ENCODE results near the gene CHAF1A. TPM values are rescaled to one million over a fixed set of nuclear protein-coding genes. Genes with fewer than 3 reads are reported as not detected.

CHAF1A gene
- total RNA-seq, 8 experiments from 2014 or later, result 2.3 to 36.2 (median 3.1) TPM

DNA sequence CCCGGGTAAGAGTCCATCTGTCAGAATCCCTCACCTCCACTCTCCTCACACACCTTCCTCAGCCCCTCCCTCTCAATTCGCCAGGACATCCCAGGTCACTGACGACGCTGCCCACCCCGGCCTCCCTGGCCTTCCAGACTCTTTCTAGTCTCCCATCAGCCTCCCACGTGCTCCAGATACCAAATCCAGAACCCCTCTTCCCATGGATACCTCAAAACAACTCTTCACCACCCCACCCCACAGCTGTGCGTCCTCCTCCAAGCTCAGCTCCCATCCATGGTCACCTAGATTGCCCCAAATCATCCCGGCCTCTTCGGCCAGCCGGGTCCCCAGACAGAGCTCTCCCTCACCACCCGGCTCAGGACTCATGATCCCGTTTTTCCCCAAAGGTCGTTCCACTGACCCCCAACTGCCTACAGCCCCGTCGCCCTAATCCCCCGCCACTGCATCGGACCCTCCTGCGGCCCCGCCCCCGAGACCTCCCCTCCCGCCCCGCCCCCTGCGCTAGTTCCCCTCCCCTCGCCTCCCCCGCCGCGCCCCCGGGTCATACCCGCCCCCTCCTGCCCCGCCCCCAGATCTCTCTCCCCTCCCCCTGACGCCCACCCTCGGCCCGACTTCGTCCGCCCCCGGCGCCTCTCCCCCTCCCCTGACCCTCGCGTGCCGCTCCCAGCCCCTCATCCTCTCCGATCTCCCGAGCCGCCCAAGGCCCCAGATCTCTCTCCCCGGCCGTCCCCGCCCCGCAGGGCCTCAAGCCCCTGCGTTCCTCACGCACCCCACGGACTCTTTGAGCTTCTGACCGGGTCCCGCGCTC lies 54.6 kb downstream of the CHAF1A start:
- ATAC-seq (replicated peaks in 6 of 8), result peak; percentile 4 to 61 (median 46)
- 0 to 5% (median 0%) methylated on average over 1 to 7 of the region's 53 CpGs; no CpG with 5 or more reads in 4 of the 10 experiments for WGBS, 10 experiments
- Histone ChIP-seq H3K4me3 (peak overlapping the region; percentile 94 to 100 (median 96)), H3K4me1 (replicated peaks in 1 of 2) (peaks cover 19 to 20% of the 10 kb centered on the region in 2 donors), H3K27ac (peak overlapping the region; percentile 99 to 100)
- in situ Hi-C loops (cut with MboI; ENCODE audit: low pct_unique_long_range_greater_than_20kb in 2 of 9, low sequenced_read_pairs in 9 of 9, unreplicated experiment in 9 of 9), result no loop called here

DNA sequence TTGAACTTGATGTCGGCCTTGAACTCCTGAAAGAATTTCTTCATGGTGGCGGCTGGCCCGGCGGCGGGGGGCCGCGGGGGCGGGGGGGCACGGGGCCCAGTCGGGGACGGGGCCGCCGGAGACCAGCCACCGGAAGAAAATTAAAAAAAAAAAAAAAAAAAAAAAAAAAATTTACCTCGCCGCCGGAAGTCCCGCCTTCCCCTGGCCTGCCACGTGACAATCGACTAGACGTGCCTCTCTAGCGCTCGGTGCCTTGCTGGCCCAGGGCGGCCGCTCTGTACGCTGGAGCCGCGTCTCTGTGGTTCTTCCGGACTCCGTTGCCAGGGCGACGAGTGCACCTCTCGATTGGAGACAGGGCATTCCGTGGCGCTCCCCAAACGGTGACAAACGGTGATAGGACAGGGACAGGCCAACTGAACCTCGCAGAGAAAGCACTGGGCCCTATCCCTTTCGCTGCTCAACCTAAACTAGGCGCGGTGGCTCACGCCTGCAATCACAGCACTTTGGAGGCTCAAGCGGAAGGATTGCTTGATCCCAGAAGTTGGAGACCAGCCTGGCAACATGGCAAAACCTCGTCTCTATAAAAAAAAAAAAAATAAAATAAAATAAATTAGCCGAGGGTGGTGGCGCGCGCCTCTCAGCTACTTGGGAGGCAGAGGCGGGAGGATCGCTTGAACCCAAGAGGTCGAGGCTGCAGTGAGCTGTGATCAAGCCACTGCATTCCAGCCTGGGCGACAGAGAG lies 55.4 kb downstream of the CHAF1A start, which contains the start of gene UBXN6:
TSS of gene UBXN6 (minus strand) at position 141 of the 742 bp plus-strand sequence. CDS start at position 44, 97 bp downstream.
- 0 to 55% (median 23%) methylated on average over 1 to 16 of the region's 52 CpGs; no CpG with 5 or more reads in 2 of the 10 experiments for WGBS, 10 experiments
- peak within 1 kb of the TSS; percentile 94 to 100 (median 96) for H3K4me3 ChIP-seq
- peak within 1 kb of the TSS; percentile 99 to 100 for H3K27ac ChIP-seq
- ATAC-seq (replicated peaks in 6 of 8), result peak; percentile 42 to 82 (median 76)
- in situ Hi-C loops (cut with MboI; ENCODE audit: low pct_unique_long_range_greater_than_20kb in 2 of 9, low sequenced_read_pairs in 9 of 9, unreplicated experiment in 9 of 9), result no loop called here
- peaks cover 19 to 20% of the 10 kb centered on the region in 2 donors for H3K4me1 ChIP-seq (replicated peaks in 1 of 2)

DNA sequence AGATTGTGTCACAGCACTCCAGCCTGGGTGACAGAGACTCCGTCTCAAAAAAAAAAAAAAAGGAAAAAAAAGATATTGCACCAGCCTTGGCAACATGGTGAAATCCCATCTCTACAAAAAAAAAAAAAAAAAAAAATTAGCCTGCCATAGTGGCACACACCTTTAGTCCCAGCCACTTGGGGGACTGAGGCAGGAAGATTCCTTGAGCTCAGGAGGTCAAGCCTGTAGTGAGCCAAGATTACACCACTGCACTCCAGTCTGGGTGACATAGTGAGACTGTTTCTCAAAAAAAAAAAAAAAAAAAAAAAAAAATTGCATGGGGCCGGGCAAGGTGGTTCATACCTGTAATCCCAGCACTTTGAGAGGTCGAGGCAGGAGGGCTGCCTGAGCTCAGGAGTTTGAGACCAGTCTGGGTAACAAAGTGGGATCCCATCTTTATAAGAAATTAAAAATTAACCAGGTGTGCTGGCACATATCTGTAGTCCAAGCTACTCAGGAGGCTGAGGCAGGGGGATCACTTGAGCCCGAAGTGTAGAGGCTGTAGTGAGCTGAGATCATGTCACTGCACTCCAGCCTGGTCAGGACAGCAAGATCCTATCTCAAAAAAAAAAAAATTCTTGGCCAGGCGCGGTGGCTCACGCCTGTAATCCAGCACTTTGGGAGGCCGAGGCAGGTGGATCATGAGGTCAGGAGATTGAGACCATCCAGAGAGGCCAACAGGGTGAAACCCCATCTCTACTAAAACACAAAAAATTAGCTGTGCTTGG lies 62.6 kb downstream of the CHAF1A start:
- in situ Hi-C loops (cut with MboI; ENCODE audit: low pct_unique_long_range_greater_than_20kb in 2 of 9, low sequenced_read_pairs in 9 of 9, unreplicated experiment in 9 of 9), result no loop called here
- peak in 1 of 8 experiments; percentile 12 for ATAC-seq (replicated peaks in 6 of 8)
- WGBS, 10 experiments, result 30 to 100% (median 65%) methylated on average over 1 to 7 of the region's 8 CpGs
- Histone ChIP-seq H3K4me1 (replicated peaks in 1 of 2) (no peaks in the 10 kb centered on the region), H3K4me3 (no peak overlapping the region), H3K27ac (no peak overlapping the region)

DNA sequence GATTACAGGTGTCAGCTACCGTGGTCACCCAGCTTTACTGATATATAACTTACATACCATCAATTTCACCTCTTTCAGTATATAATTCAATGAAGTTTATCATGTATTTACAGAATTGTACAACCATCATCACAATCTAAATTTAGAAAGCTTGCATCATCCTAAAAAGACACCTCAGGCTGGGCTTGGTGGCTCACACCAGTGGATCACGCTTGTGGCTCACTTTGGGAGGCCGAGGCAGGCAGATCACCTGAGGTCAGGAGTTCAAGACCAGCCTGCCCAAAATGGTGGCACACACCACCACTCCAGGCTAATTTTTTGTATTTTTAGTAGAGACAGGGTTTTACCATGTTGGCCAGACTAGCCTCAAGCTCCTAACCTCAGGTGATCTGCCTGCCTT lies 65.4 kb downstream of the CHAF1A start:
- Histone ChIP-seq H3K4me1 (replicated peaks in 1 of 2) (peaks cover 2 to 3% of the 10 kb centered on the region in 2 donors), H3K27ac (no peak overlapping the region), H3K4me3 (no peak overlapping the region)
- in situ Hi-C loops (cut with MboI; ENCODE audit: low pct_unique_long_range_greater_than_20kb in 2 of 9, low sequenced_read_pairs in 9 of 9, unreplicated experiment in 9 of 9), result no loop called here
- WGBS, 10 experiments, result 50 to 95% (median 83%) methylated on average over 1 to 3 of the region's 3 CpGs; no CpG with 5 or more reads in 5 of the 10 experiments
- ATAC-seq (replicated peaks in 6 of 8), result no peak

DNA sequence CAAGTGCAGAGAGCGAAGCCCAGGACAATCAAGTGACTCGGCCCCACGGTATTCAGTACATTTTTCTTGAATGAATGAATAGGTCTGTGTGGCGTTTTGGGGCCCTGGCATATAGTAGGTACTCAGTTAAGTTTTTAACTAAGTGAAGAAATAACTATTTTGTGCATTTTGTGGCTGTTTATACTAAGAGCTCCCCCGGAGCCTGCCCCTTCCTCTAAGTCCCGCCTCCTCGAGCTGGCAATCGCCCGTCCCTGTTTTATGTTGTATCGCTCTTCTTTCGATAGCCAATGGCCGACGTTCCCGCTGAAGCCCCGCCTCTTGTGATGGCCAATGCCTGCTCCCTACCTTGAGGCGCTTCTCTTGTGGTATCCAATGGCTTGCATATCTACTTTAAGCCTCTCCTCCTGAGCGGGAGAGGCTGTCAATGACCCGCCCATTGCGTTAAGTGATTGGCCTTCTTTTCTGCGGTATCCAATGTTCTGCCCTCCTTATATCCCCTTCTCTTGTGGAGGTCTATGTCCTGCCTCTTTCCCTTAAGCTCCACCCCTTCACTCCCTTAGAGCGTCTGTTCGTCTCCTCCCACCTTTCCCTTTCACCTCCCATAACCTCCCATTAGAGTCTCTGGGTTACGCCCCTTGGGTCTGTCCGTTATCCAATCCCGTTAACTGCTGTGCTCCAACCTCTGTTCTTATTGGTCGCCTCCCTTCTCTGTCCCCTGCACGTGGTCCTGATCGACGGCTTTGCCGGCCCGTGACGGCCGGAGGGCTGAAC lies 69.1 kb downstream of the CHAF1A start:
- WGBS, 10 experiments, result 0 to 10% (median 0%) methylated on average over 2 to 17 of the region's 33 CpGs; no CpG with 5 or more reads in 1 of the 10 experiments
- Histone ChIP-seq H3K4me1 (replicated peaks in 1 of 2) (peaks cover 9 to 12% of the 10 kb centered on the region in 2 donors), H3K4me3 (peak overlapping the region; percentile 48 to 59 (median 52)), H3K27ac (peak overlapping the region; percentile 77 to 82)
- peak; percentile 86 to 91 (median 89) for ATAC-seq (replicated peaks in 6 of 8)
- in situ Hi-C loops (cut with MboI; ENCODE audit: low pct_unique_long_range_greater_than_20kb in 2 of 9, low sequenced_read_pairs in 9 of 9, unreplicated experiment in 9 of 9), result no loop called here

DNA sequence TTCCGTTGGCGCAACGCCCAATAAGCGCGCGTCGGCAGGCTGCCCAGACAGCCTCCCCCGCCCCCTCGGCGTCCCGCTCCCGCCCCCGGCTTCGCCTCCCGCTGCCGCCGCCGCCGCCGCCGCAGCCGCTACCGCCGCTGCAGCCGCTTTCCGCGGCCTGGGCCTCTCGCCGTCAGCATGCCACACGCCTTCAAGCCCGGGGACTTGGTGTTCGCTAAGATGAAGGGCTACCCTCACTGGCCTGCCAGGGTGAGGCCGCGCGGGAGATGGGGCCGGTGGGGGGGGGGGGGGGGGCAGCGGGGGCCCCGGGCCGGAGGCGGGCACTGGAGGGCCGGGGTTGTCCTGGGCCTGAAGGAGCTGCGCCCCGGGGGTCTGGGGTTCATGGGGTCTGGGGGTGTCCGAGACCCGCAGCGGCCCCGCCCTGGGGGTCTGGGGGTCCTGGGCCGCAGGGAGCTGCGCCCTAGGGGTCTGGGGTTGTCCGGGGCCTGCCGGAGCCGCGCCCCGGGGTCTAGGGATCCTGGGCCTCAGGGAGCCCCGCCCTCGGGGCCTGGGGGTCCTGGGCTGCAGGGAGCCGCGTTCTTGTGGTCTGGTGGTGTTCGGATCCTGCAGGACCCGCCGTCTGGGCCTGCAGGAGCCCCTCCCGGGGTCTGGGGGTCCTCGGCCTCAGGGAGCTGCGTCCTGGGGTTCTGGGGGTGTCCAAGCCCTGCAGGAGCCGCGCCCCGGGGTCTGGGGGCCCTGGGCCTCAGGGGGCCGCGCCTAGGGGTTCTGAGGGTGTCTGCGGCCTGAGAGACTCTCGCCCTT lies 69.9 kb downstream of the CHAF1A start, which contains the start of gene HDGFL2:
TSS of gene HDGFL2 (plus strand) at position 124 of the 801 bp plus-strand sequence. CDS start at position 178, 54 bp downstream.
- no peak for ATAC-seq (replicated peaks in 6 of 8)
- in situ Hi-C loops (cut with MboI; ENCODE audit: low pct_unique_long_range_greater_than_20kb in 2 of 9, low sequenced_read_pairs in 9 of 9, unreplicated experiment in 9 of 9), result no loop called here
- H3K4me3 ChIP-seq, result peak within 1 kb of the TSS; percentile 48 to 59 (median 52)
- WGBS, 10 experiments, result 0% methylated on average over 2 of the region's 71 CpGs; no CpG with 5 or more reads in 9 of the 10 experiments
- peaks cover 9 to 12% of the 10 kb centered on the region in 2 donors for H3K4me1 ChIP-seq (replicated peaks in 1 of 2)
- peak within 1 kb of the TSS; percentile 77 to 82 for H3K27ac ChIP-seq

DNA sequence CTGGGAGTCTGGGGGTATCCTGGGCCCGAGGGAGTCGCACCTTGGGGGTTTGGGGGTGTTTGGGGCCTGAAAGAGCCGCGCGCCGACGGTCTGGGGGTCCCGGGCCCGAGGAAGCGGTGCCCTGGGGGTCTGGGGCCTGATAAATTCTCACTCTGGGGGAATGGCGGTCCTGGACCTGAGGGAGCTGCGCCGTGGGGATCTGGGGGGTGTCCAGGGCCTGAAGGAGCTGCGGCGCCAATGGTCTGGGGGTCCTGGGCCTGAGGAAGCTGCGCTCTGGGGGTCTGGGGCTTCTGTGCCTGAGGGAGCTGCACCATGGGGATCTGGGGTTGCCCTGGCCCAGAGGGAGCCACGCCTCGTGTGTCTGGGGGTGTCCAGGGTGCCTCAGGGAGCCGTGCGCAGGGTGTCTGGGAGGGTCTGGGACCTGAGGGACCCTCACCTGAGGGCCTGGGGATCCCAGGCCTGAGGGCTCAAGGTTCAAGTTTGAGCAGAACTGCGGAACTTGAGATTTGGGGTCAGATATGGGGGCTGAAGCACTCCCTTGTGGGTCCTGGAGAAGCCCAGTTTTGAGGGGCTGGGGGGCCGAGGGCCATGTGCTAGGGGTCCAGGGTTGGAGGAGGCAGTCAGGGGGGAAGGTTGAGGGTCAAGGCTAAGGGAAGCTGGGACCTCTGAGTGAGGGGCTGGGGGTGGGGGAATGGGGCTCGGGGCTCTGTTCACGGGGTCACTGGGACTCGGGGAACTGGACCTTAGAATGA lies 70.7 kb downstream of the CHAF1A start:
- Histone ChIP-seq H3K4me1 (replicated peaks in 1 of 2) (peaks cover 9 to 12% of the 10 kb centered on the region in 2 donors), H3K4me3 (peak overlapping the region; percentile 46 to 59 (median 52)), H3K27ac (peak overlapping the region in 1 of 2 donors; percentile 23)
- ATAC-seq (replicated peaks in 6 of 8), result no peak
- in situ Hi-C loops (cut with MboI; ENCODE audit: low pct_unique_long_range_greater_than_20kb in 2 of 9, low sequenced_read_pairs in 9 of 9, unreplicated experiment in 9 of 9), result no loop called here
- 0% methylated on average over 1 of the region's 25 CpGs; no CpG with 5 or more reads in 9 of the 10 experiments for WGBS, 10 experiments

DNA sequence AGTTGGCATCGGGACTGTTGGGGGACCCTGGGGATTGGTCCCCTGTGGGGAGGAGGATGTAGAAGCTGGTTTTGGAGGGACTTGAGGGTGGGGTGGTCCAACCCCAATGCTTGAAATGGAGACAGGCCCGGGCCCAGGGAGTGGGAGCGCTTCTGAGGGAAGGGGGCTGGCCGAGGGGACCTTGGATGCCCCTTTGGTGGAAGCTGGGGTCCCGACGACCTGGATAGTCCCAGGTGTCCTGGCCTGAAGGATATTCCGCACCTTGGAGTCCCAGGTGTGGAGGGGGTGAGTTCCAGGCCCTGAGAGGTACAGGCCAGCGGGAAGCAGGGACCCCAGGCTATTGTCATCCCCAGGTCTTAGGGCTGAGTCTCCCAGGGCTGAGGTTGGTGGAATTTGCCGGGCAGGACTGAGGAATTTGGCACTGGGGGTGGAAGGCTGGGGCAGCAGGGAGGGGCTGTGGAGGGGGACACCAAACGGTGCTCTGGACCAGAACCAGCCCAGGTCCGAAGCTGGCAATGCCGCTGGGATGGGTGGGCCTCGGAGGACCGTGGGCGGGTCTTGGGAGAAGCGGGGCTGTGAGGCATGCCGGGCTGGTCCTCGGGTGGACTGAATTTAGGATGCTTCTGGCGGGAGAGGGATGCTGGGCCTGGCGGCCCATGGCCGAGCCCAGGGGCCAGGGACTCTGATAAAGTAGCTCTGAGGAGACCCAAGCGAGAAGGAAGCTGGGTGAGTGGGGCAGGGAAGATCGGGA lies 71.5 kb downstream of the CHAF1A start:
- in situ Hi-C loops (cut with MboI; ENCODE audit: low pct_unique_long_range_greater_than_20kb in 2 of 9, low sequenced_read_pairs in 9 of 9, unreplicated experiment in 9 of 9), result no loop called here
- Histone ChIP-seq H3K4me1 (replicated peaks in 1 of 2) (peaks cover 9 to 12% of the 10 kb centered on the region in 2 donors), H3K27ac (peak overlapping the region; percentile 55 to 69), H3K4me3 (peak overlapping the region; percentile 46 to 59 (median 52))
- WGBS, 10 experiments, result 0% methylated on average over 3 of the region's 23 CpGs; no CpG with 5 or more reads in 9 of the 10 experiments
- ATAC-seq (replicated peaks in 6 of 8), result no peak

DNA sequence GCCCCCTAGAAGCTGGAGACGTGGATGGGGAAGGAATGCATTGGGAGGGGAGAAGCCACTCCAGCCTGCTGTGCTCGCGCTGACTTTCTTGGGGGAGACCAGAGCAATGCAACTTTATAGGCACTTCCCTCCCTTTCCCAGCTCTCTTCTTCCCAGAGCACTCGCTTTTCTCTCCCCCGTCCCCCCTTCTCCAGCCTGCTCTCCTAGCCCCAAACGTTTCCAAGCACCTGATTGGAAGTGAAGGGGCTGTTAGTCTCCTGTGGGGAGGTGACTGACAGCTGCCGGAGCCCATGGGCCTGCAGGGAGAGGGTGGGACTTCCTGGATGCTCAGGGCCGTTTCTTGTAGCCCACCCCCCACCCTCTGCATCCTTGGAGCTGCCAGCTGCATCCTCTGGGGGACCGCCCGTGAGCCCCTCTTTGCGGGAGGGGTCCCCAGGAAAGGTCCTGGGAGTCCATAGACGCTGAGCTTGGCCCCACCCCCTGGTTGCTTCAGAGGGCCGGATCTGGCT lies 72.1 kb downstream of the CHAF1A start:
- peak in 6 of 8 experiments; percentile 6 to 45 (median 43) for ATAC-seq (replicated peaks in 6 of 8)
- peak overlapping the region; percentile 60 to 69 for H3K27ac ChIP-seq
- in situ Hi-C loops (cut with MboI; ENCODE audit: low pct_unique_long_range_greater_than_20kb in 2 of 9, low sequenced_read_pairs in 9 of 9, unreplicated experiment in 9 of 9), result no loop called here
- WGBS, 10 experiments, result 0 to 60% (median 0%) methylated on average over 1 to 3 of the region's 13 CpGs; no CpG with 5 or more reads in 7 of the 10 experiments
- peak overlapping the region; percentile 46 to 59 (median 52) for H3K4me3 ChIP-seq
- H3K4me1 ChIP-seq (replicated peaks in 1 of 2), result peaks cover 9 to 12% of the 10 kb centered on the region in 2 donors

All from motor neuron (in vitro differentiated cells).